Measurements from ENCODE around the gene HES1. TPM values are rescaled to one million over a fixed set of nuclear protein-coding genes. Genes with fewer than 3 reads are reported as not detected.

HES1 gene
- total RNA-seq, 2 experiments from 2014 or later = 0.14 TPM; not detected in 1

DNA sequence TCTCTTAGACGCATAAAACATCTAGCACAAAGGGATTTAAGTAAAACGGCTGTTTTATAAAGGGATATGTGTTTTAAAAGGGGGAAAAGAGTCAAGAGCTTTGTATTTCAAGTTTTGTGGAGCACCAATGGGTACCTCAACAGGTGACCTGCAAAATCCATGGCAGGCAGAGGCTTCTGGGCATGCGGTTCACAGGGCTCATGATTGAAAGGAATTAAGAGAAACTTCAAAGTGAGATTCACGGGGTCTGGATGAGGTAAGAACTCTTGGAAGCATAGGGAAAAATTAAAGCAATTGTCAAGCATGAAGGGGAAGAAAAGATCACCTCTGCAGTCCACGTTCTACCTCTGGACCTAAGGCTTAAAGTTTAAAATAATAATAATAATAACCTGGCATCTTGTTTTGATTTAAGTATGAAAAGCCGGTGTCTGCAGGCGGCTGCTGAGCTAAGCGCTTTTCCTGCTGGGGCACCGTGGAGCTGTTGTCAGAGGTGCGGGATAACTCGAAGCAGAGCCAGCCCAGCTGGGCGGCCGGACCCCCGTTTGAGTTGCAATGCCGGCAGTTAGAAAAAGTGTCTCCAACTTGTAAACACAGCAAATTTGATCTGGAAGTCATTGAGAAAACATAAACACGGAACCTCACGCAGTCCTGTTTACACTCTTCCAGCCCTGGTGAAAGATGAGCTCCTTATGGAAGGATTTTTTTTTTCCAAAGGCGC is 40.5 kb downstream of the HES1 start:
- no peak overlapping the region for H3K27ac Mint-ChIP-seq
- H3K27me3 Mint-ChIP-seq = no peaks in the 10 kb centered on the region
- H3K9me3 Mint-ChIP-seq = no peaks in the 10 kb centered on the region
- DNase-seq = no peak
- H3K4me3 Mint-ChIP-seq = no peak overlapping the region
- no peaks in the 10 kb centered on the region for H3K4me1 Mint-ChIP-seq
- H3K36me3 Mint-ChIP-seq = no peaks in the 10 kb centered on the region

GRCh38 chr3:194177141-194177540 is 41.2 kb downstream of the HES1 start:
- Mint-ChIP-seq H3K9me3 (no peaks in the 10 kb centered on the region), H3K27me3 (no peaks in the 10 kb centered on the region), H3K4me3 (no peak overlapping the region), H3K27ac (no peak overlapping the region), H3K4me1 (no peaks in the 10 kb centered on the region), H3K36me3 (no peaks in the 10 kb centered on the region)
- DNase-seq = no peak

DNA sequence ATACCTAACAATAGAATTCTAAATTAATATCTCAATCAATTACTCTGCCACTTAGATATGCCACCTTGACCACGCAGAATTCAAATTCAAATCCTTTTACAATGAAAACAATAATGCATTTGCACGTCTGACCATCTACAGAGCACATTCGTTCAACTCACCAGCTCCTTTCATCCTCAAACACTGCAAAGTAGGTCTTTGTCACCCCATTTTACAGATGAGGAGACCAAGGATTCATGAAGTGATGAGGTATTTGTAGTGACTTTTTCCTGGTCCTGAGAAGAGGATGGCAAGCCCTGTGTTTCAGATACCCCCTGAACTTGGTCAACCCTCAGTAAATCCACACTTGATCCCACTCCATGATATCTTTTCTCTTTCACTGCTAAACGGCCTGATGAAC is 42.2 kb downstream of the HES1 start:
- Mint-ChIP-seq H3K4me1 (no peaks in the 10 kb centered on the region), H3K36me3 (no peaks in the 10 kb centered on the region), H3K4me3 (no peak overlapping the region), H3K9me3 (no peaks in the 10 kb centered on the region), H3K27me3 (no peaks in the 10 kb centered on the region), H3K27ac (no peak overlapping the region)
- DNase-seq = no peak

DNA sequence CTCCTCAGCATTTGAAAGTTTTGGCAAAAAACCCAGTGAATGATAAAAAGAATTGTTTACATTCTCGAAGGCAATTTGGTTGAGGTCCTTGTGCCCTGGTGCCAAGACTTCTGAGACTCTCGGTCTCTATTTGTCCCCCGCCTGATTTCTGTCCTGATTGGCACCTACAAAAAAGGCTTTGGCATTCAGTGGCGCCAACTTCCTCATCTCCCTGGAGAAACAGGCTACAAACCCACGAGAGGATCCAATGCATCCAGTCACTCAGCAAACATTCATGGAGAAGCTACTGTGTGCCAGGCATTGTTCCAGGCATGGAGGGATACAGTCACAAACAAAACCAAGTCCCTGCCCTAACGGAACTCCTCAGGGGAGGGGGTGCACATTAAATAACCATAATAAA is 42.7 kb downstream of the HES1 start:
- Mint-ChIP-seq H3K9me3 (no peaks in the 10 kb centered on the region), H3K27ac (no peak overlapping the region), H3K4me1 (no peaks in the 10 kb centered on the region), H3K4me3 (no peak overlapping the region), H3K36me3 (no peaks in the 10 kb centered on the region), H3K27me3 (no peaks in the 10 kb centered on the region)
- DNase-seq = no peak

GRCh38 chr3:194180570-194180969 is 44.6 kb downstream of the HES1 start:
- H3K36me3 Mint-ChIP-seq = no peaks in the 10 kb centered on the region
- no peaks in the 10 kb centered on the region for H3K27me3 Mint-ChIP-seq
- no peaks in the 10 kb centered on the region for H3K4me1 Mint-ChIP-seq

DNA sequence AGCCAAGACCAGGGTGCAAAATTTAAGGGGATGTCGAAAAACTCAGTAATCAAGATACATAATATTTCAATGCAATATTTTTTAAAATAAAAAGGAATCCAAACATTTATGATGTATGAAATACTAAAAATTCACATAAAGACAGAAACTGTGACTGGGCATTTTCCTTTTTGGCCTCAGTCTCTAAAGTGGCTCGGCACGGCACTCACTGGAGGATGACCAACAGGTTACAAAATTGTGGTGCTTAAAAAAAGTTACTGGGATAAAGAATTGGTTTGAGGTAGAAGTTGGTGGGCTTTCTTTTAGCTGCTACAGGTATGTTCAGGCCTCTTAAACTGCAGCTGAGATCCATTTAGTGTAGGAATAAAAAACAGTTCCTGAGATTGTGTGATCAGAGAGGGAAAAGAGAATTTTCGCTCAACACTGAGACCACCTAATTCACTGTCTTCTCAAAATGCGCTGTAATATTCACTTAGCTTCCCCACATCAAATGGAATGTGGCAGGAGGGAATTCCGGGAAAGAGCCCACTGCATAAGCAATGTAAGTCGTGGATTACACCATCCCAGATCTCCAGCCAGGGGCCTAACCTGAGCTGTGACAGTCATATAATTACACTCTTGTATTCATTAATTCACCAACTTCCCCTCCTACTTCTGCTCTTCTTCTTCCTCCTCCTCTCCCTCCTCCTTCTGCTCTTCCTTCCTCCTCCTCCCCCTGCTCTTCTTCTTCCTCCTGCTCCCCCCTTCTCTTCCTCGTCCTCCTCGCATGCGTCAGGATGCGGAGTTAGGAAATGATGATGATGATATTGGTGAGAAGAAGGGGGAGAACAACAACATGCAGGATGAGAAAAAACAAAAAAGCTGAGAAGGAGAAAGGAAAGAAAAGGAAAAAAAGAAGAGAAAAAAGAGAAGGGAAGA is 45.9 kb downstream of the HES1 start:
- DNase-seq = no peak
- Mint-ChIP-seq H3K36me3 (no peaks in the 10 kb centered on the region), H3K4me3 (no peak overlapping the region), H3K27me3 (no peaks in the 10 kb centered on the region), H3K4me1 (no peaks in the 10 kb centered on the region), H3K9me3 (no peaks in the 10 kb centered on the region), H3K27ac (no peak overlapping the region)

More at GRCh38 chr3:194180570-194180969, 44.6 kb downstream of the HES1 start:
- Mint-ChIP-seq H3K9me3 (no peaks in the 10 kb centered on the region), H3K27ac (no peak overlapping the region), H3K4me3 (no peak overlapping the region)
- DNase-seq = no peak

DNA sequence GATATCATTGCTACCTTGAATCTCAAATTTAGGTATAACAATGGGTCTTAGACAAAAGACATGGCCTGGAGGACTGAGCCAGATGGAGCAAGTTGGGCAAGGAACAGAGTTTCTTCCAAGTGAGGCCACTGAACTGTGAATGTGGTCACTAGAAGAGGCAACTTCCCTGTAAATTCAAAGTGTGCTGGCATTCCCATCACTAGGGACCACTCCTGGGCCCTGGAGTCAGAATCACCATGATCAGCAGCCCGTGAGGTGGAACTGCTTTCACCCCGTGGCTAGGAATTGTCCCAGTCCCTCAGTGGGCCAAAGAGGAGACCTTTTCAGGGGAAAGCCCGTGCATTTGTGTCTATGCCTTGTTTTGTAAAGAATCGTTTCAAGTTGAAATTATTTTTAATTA is 47.3 kb downstream of the HES1 start:
- Mint-ChIP-seq H3K27me3 (no peaks in the 10 kb centered on the region), H3K9me3 (no peaks in the 10 kb centered on the region), H3K27ac (no peak overlapping the region), H3K4me3 (no peak overlapping the region), H3K4me1 (no peaks in the 10 kb centered on the region), H3K36me3 (no peaks in the 10 kb centered on the region)
- no peak for DNase-seq

- DNase-seq = no peak
- Mint-ChIP-seq H3K36me3 (no peaks in the 10 kb centered on the region), H3K27me3 (no peaks in the 10 kb centered on the region), H3K27ac (no peak overlapping the region), H3K9me3 (no peaks in the 10 kb centered on the region), H3K4me3 (no peak overlapping the region), H3K4me1 (no peaks in the 10 kb centered on the region)
Observed at GRCh38 chr3:194184265-194184751, 48.4 kb downstream of the HES1 start.

DNA sequence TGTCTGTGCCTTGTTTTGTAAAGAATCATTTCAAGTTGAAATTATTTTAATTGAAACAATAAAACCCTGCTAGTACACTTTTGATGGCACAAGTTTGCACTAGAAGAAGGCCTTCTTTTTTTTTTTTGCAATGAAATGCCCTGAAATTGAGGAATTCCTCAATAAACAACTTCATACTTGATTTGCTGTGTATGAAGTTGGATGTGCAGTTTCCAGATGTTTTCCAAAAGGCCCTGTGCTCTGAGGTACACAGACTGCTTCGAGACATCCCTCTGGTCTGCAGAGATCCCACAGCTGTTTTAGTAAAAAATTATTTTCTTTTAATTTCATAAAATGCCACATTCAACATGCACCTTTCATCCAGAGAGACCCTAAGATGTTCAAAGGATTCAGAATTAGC is 48.9 kb downstream of the HES1 start:
- Mint-ChIP-seq H3K4me3 (no peak overlapping the region), H3K27ac (no peak overlapping the region), H3K36me3 (no peaks in the 10 kb centered on the region), H3K4me1 (no peaks in the 10 kb centered on the region), H3K27me3 (no peaks in the 10 kb centered on the region), H3K9me3 (no peaks in the 10 kb centered on the region)
- no peak for DNase-seq

DNA sequence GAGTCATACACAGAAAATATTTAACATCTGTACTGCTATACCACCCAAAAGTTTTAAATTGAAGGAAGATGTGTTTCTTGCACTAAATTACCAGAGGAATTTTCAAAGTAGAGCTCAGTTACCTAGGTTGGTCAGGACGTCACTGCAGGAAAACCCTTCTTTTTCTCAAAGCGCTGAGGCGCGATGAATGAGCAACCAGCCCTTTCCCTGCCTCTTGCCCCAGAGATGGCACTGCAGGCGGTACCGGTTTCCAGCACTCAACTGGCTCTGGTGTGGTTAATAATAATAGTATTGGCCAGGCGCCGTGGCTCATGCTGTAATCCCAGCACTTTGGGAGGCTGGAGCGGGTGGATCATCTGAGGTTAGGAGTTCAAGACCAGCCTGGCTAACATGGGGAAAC is 49.3 kb downstream of the HES1 start:
- Mint-ChIP-seq H3K36me3 (no peaks in the 10 kb centered on the region), H3K9me3 (no peaks in the 10 kb centered on the region), H3K27ac (no peak overlapping the region), H3K4me3 (no peak overlapping the region), H3K4me1 (no peaks in the 10 kb centered on the region), H3K27me3 (no peaks in the 10 kb centered on the region)
- no peak for DNase-seq

GRCh38 chr3:194187233-194187944 is 51.4 kb downstream of the HES1 start:
- Mint-ChIP-seq H3K4me1 (no peaks in the 10 kb centered on the region), H3K4me3 (no peak overlapping the region), H3K36me3 (no peaks in the 10 kb centered on the region), H3K27ac (no peak overlapping the region), H3K9me3 (no peaks in the 10 kb centered on the region), H3K27me3 (no peaks in the 10 kb centered on the region)
- no peak for DNase-seq

Other genes with a start within 250 kb of the HES1 start
- gene CPN2, start 215.2 kb downstream of the HES1 start, total RNA-seq = not detected
- not detected for gene LRRC15, start 233.6 kb downstream of the HES1 start, total RNA-seq